Left lung (tissue), 10 donors: ENCODE data around the gene HIVEP2. TPM values are rescaled to one million over a fixed set of nuclear protein-coding genes. Genes with fewer than 3 reads are reported as not detected.

Experiments used
- ATAC-seq: fragments of 200-7000 bp; cut with Tn5 transposase; one replicate; pipeline ENCODE4 v1.9.1; 2020; ENCODE audit warnings: moderate library complexity
- DNase-seq, 4 donors: peaks; one replicate each; pipeline ENCODE4 v3.0.0-alpha.2; 2013 to 2020
- H3K27ac ChIP-seq, 2 donors: fragments of 200-600 bp; sonication (generic) in 1 of 2; one replicate each; pipeline versions ENCODE4 v1.5.0 to v1.8.0; 2020 to 2021
- H3K27me3 ChIP-seq, 2 donors: fragments of 200-600 bp; sonication (generic) in 1 of 2; one replicate each; pipeline versions ENCODE4 v1.5.0 to v1.8.0; 2020 to 2021
- H3K36me3 ChIP-seq, 2 donors: fragments of 200-600 bp; sonication (generic) in 1 of 2; one replicate each; pipeline versions ENCODE4 v1.5.0 to v1.8.0; 2020 to 2021
- H3K4me1 ChIP-seq, 2 donors: fragments of 200-600 bp; one replicate each; pipeline ENCODE4 v1.8.0; 2021
- H3K4me3 ChIP-seq, 2 donors: fragments of 200-600 bp; sonication (generic) in 1 of 2; one replicate each; pipeline versions ENCODE4 v1.5.0 to v1.8.0; 2020 to 2021; ENCODE audit warnings: mild to moderate bottlenecking in 1 of 2
- H3K9me3 ChIP-seq, 2 donors: fragments of 200-600 bp; sonication (generic) in 1 of 2; one replicate each; pipeline versions ENCODE4 v1.5.0 to v1.8.0; 2020 to 2021
- CTCF ChIP-seq, 2 donors: fragments of 200-600 bp; sonication (generic) in 1 of 2; IDR thresholded peaks; one replicate each; pipeline versions ENCODE4 v1.5.0 to v1.8.0; 2021; ENCODE audit warnings: antibody characterized with exemption in 2 of 2
- intact Hi-C, 2 donors: fragments of 100-400 bp; cut with DNase I; formaldehyde crosslinking; loops; one replicate each; pipeline versions ENCODE4 v1.11.2 to v1.14.2; 2022
- polyA plus RNA-seq, 6 donors: library from polyadenylated mRNA; unstranded; fragments of 120-200 nt; gene quantifications; one replicate each; pipeline ENCODE4 v1.2.1, GENCODE V29; 2013; ENCODE audit not compliant: insufficient read length in 6 of 6
- total RNA-seq, 2 donors: library from RNA; stranded (reverse); fragmentation: NEBNext Ultra II Directional; extraction: Animal tissue kit (Norgen Biotek cat#: 25700); gene quantifications; one replicate each; pipeline ENCODE4 v1.2.1, GENCODE V29; 2021
- donor health status: DM: no; HTN: yes; CAD: no.
- donor health status: DM: no; HTN: no; CAD: no.

Gene HIVEP2
- total and polyA plus RNA-seq, 8 donors = 11.5 to 16.6 (median 13.1) TPM

DNA sequence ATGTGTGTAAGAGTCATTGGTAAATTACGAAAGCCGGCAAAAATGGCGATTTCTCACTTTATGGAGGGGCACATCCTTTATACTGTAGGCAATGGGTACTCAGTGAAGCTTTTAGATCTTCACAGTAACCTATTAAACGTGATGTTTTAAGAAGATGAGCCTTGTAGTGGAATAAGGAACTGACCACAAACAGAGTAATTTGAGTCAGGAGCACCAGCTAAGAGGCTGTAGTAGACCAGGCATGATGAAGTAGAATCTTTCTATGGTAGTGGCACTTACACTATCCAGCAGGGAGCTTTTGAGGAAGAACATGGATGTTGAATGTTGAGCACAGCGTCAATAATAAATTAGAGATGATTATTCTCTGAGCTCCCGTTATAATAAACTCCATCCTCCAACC, 65.9 kb downstream of the HIVEP2 start:
- no peak for TF ChIP-seq CTCF (IDR thresholded peaks at IDR 0.05)
- intact Hi-C loops = no loop called here
- H3K36me3 ChIP-seq = no peaks in the 10 kb centered on the region
- H3K9me3 ChIP-seq = no peaks in the 10 kb centered on the region
- no peak for DNase-seq
- no peak overlapping the region for H3K27ac ChIP-seq
- no peaks in the 10 kb centered on the region for H3K27me3 ChIP-seq
- no peak for ATAC-seq
- H3K4me3 ChIP-seq = no peak overlapping the region
- H3K4me1 ChIP-seq = peaks cover 0 to 10% of the 10 kb centered on the region in 2 donors

- Histone ChIP-seq H3K27ac (no peak overlapping the region), H3K4me3 (no peak overlapping the region), H3K9me3 (no peaks in the 10 kb centered on the region), H3K4me1 (peaks cover 0 to 7% of the 10 kb centered on the region in 2 donors), H3K27me3 (no peaks in the 10 kb centered on the region), H3K36me3 (no peaks in the 10 kb centered on the region)
- DNase-seq = no peak
- no peak for TF ChIP-seq CTCF (IDR thresholded peaks at IDR 0.05)
- no peak for ATAC-seq
- intact Hi-C loops = no loop called here
These were observed 66.6 kb downstream of the HIVEP2 start for GRCh38 chr6:142878407-142878806.

- intact Hi-C loops = no loop called here
- Histone ChIP-seq H3K4me3 (no peak overlapping the region), H3K27ac (no peak overlapping the region), H3K4me1 (peaks cover 3 to 30% of the 10 kb centered on the region in 2 donors), H3K36me3 (no peaks in the 10 kb centered on the region), H3K9me3 (no peaks in the 10 kb centered on the region), H3K27me3 (no peaks in the 10 kb centered on the region)
- DNase-seq (no peak), ATAC-seq (no peak)
- TF ChIP-seq CTCF (IDR thresholded peaks at IDR 0.05) = no peak
These were observed 70.3 kb downstream of the HIVEP2 start for GRCh38 chr6:142874676-142875075.

- Histone ChIP-seq H3K36me3 (no peaks in the 10 kb centered on the region), H3K27me3 (no peaks in the 10 kb centered on the region), H3K4me3 (no peak overlapping the region), H3K27ac (peak overlapping the region; percentile 49 to 65), H3K9me3 (no peaks in the 10 kb centered on the region), H3K4me1 (peaks cover 3 to 46% of the 10 kb centered on the region in 2 donors)
- intact Hi-C loops = no loop called here
- ATAC-seq = no peak
- no peak for TF ChIP-seq CTCF (IDR thresholded peaks at IDR 0.05)
- no peak for DNase-seq
These were observed 72.6 kb downstream of the HIVEP2 start for GRCh38 chr6:142872376-142872775.

DNA sequence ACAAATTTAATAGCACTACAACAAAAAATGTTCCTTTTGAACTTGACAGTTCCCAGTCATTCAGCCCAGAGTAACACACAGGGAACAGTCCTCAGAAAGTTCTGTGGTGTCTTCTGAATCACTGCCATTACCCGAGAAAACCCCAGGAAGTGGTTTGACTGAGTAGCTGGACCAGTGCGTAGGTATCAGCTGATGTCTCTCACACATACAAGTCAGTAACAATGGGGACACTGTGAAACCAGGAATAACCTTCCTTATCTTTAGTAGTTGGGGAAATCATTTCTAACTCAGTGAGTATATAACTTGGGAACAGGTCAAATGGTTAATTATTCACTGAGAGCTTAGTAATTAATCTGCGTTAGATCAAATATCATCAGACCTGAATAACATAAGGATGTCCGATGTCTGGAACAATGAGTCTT, 73.1 kb downstream of the HIVEP2 start:
- Histone ChIP-seq H3K27me3 (no peaks in the 10 kb centered on the region), H3K4me3 (no peak overlapping the region)
- intact Hi-C loops = no loop called here

More for the DNA sequence above, 73.1 kb downstream of the HIVEP2 start:
- TF ChIP-seq CTCF (IDR thresholded peaks at IDR 0.05) = no peak
- H3K27ac ChIP-seq = peak overlapping the region; percentile 49 to 65
- peak; percentile 79 for ATAC-seq
- DNase-seq = peak in 1 of 4 donors; percentile 27
- no peaks in the 10 kb centered on the region for H3K36me3 ChIP-seq
- no peaks in the 10 kb centered on the region for H3K9me3 ChIP-seq
- H3K4me1 ChIP-seq = peaks cover 3 to 49% of the 10 kb centered on the region in 2 donors
